Gastroesophageal sphincter (tissue), 4 donors: ENCODE measurements around the gene FCRL5. TPM values are rescaled to one million over a fixed set of nuclear protein-coding genes. Genes with fewer than 3 reads are reported as not detected.

Experiments
- ATAC-seq: fragments of 150-250 bp; one replicate; pipeline ENCODE4 v1.9.1; 2016; ENCODE audit warnings: mild to moderate bottlenecking, moderate library complexity
- H3K27ac ChIP-seq, 4 donors: fragments of 200-600 bp; sonication (generic) in 3 of 4; 1 replicate in 3 of 4; 2 replicates in 1 of 4; pipeline ENCODE4 v1.5.1; 2016 to 2019
- H3K27me3 ChIP-seq: fragments of 200-600 bp; sonication (generic); one replicate; pipeline ENCODE4 v1.5.1; 2019
- H3K36me3 ChIP-seq, 2 donors: fragments of 200-600 bp; sonication (generic); one replicate each; pipeline ENCODE4 v1.5.1; 2019; ENCODE audit warnings: control low read depth in 1 of 2
- H3K4me1 ChIP-seq, 3 donors: fragments of 200-600 bp; sonication (generic); 1 replicate in 2 of 3; 2 replicates in 1 of 3; pipeline ENCODE4 v1.5.1; 2016 to 2019; ENCODE audit warnings: control low read depth in 2 of 3
- H3K4me3 ChIP-seq, 2 donors: fragments of 200-600 bp; sonication (generic); one replicate each; pipeline ENCODE4 v1.5.1; 2019; ENCODE audit warnings: mild to moderate bottlenecking in 1 of 2, moderate library complexity in 1 of 2
- H3K9me3 ChIP-seq, 3 donors: fragments of 200-600 bp; sonication (generic); one replicate each; pipeline ENCODE4 v1.5.1; 2017 to 2019; ENCODE audit warnings: control low read depth in 2 of 3
- EP300 ChIP-seq: sonication (generic); formaldehyde crosslinking; IDR thresholded peaks from one replicate; pipeline ENCODE4 v1.6.1; 2017; ENCODE audit warnings: antibody characterized with exemption, mild to moderate bottlenecking
- POLR2A ChIP-seq, 2 donors: fragments of 450-650 bp; IDR thresholded peaks; one replicate each; pipeline ENCODE4 v1.6.1; 2017; ENCODE audit warnings: antibody characterized with exemption in 2 of 2, mild to moderate bottlenecking in 2 of 2, moderate library complexity in 1 of 2
- POLR2AphosphoS5 ChIP-seq: sonication (generic); formaldehyde crosslinking; IDR thresholded peaks from one replicate; pipeline ENCODE4 v1.6.1; 2017; ENCODE audit warnings: antibody characterized with exemption
- WGBS, 2 donors: methylation state at CpG; one replicate each; pipeline ENCODE4 v1.1.5; 2018; ENCODE audit warnings: low coverage in 1 of 2; 5-methylcytosine and 5-hydroxymethylcytosine counted together
- total RNA-seq, 4 donors: library from RNA; depleted of rRNA; stranded (reverse); fragments of >200 nt; gene quantifications; one replicate each; pipeline ENCODE4 v1.1.0, GENCODE V29; 2016
- TF ChIP-seq, protein P1 (sequence below), 4 experiments: fragments of 200-600 bp in 2 of 4; fragments of 450-650 bp in 2 of 4; sonication (generic) in 1 of 4; IDR thresholded peaks; one replicate each; pipeline ENCODE4 v1.5.1; 2017 to 2019; ENCODE audit warnings: antibody characterized with exemption in 4 of 4, mild to moderate bottlenecking in 2 of 4, moderate library complexity in 2 of 4

FCRL5 gene
- total RNA-seq, 4 donors from 2014 or later = 0.05 to 0.13 TPM; not detected in 2

DNA sequence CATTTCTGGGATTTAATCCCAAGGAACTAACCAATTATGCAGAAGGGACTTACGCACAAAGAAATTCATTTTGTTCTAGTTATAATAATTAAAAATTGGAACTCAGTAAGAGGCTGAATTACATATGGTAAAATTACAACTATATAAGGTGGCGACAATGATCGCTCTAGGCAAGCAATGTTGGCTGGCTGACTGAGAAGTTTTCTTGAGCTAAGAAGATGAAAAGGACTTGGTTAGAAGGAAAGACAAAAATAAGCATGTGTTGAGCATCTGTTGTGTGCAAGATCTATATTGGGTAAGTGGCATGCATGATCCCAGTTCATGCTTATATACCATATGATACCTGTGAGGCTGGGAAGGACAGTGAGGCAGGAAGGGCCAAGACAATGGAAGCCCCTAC is 80.8 kb downstream of the FCRL5 start:
- ATAC-seq = no peak
- H3K4me3 ChIP-seq = no peak overlapping the region
- H3K27ac ChIP-seq = no peak overlapping the region
- H3K27me3 ChIP-seq = peaks cover 10% of the 10 kb centered on the region
- peaks cover 0 to 18% (median 0%) of the 10 kb centered on the region in 3 donors for H3K9me3 ChIP-seq
- H3K4me1 ChIP-seq = no peaks in the 10 kb centered on the region
- 94 to 97% methylated on average over 2 to 3 of the region's 3 CpGs for WGBS, 2 donors
- H3K36me3 ChIP-seq = no peaks in the 10 kb centered on the region
- TF ChIP-seq, protein P1, sequence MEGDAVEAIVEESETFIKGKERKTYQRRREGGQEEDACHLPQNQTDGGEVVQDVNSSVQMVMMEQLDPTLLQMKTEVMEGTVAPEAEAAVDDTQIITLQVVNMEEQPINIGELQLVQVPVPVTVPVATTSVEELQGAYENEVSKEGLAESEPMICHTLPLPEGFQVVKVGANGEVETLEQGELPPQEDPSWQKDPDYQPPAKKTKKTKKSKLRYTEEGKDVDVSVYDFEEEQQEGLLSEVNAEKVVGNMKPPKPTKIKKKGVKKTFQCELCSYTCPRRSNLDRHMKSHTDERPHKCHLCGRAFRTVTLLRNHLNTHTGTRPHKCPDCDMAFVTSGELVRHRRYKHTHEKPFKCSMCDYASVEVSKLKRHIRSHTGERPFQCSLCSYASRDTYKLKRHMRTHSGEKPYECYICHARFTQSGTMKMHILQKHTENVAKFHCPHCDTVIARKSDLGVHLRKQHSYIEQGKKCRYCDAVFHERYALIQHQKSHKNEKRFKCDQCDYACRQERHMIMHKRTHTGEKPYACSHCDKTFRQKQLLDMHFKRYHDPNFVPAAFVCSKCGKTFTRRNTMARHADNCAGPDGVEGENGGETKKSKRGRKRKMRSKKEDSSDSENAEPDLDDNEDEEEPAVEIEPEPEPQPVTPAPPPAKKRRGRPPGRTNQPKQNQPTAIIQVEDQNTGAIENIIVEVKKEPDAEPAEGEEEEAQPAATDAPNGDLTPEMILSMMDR (IDR thresholded peaks at IDR 0.05) = no peak
- TF ChIP-seq POLR2AphosphoS5 (no peak), POLR2A (IDR thresholded peaks at IDR 0.05) (no peak), EP300 (no peak)

DNA sequence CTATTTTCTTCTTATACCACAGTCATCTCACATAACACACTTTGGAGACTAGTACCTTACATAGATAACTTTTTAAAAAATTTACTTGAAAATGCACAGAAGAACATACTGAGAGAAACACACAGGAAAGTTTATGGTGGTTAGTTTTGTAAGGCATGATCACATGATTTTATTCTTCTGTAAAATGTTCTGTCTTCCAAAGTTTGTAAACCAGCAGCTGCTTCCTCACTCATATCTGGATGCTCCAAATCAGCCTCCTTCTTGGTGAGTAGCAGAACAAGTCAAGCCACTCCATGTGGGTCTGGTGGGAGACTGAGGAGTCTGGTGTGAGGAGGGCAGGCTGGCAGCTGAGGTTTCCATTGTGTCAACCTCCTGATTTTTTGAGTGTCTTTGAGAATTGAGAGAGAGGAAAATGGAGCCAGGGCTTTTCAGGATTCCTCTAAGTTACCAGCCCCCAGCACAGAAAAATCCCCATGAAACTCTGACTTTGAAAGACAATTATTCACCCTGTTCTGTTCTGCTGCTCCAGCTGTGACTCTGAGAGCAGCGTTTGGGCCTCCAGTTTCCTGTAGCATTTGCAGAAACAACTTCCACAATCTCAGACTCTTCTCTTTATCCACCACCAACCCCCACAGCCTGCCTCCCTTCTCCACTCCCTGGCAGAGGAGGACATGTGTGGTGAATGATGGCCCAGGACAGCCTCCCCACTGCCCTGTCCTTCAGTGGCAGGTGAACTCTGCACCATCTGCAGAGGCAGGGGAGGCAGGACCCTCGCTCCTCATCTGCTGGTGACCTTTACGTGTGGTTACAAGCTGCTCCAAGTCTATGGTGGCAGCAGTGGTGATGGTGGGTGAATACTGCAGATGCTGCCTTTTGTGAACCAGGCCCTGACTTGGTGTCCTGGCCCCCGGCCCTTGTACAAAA is 82.3 kb downstream of the FCRL5 start:
- Histone ChIP-seq H3K9me3 (peaks cover 0 to 3% (median 0%) of the 10 kb centered on the region in 3 donors), H3K4me3 (no peak overlapping the region), H3K27ac (no peak overlapping the region), H3K27me3 (peaks cover 9% of the 10 kb centered on the region), H3K4me1 (no peaks in the 10 kb centered on the region), H3K36me3 (no peaks in the 10 kb centered on the region)
- TF ChIP-seq POLR2AphosphoS5 (no peak), POLR2A (IDR thresholded peaks at IDR 0.05) (no peak), EP300 (no peak)
- TF ChIP-seq, protein P1 (IDR thresholded peaks at IDR 0.05) = no peak
- 20% methylated on average over 1 of the region's 4 CpGs for WGBS, 2 donors
- ATAC-seq = no peak

DNA sequence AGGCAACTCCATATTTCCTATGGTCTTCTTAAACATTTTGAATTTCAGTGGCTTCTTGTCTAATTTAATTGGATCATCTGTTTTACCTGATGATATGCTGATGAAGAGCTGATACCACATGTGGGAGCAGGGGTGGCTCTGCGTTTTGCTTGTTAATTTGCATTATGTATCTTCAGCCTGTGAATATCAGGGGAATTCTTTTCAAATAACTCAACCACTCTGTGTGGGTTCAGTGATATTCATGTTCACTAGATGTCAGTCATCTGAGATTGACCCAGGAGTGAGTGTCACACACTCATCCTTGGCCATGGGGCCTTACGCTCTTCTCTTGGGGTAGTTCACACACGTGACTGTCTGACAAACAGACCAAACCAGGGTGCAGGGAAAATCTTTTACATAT is 83.0 kb downstream of the FCRL5 start:
- Histone ChIP-seq H3K4me3 (no peak overlapping the region), H3K4me1 (no peaks in the 10 kb centered on the region), H3K36me3 (no peaks in the 10 kb centered on the region), H3K27me3 (peaks cover 3% of the 10 kb centered on the region), H3K9me3 (no peaks in the 10 kb centered on the region), H3K27ac (no peak overlapping the region)
- ATAC-seq = no peak
- 85 to 89% methylated on average over 3 of the region's 3 CpGs for WGBS, 2 donors
- TF ChIP-seq EP300 = no peak
- no peak for TF ChIP-seq POLR2A (IDR thresholded peaks at IDR 0.05)
- TF ChIP-seq POLR2AphosphoS5 = no peak
- TF ChIP-seq, protein P1 (IDR thresholded peaks at IDR 0.05) = no peak

DNA sequence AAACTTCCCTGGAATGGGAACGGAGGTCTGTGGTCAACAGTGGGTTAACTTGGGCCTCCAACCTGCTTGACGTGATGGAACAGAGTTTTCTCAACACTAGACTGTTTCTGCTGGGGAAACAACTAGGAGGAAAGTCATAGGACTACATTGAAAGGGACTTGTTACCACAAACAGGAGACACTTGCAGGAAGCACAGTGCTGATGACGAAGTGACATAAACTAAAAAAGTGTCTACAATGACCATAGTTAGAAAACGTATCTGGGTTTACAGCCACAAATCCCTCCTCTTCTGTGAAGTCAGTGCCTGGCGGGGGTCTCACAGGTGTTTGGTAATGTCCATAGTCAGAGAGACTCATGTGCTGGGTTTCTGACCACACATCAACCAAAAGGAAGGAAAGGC is 86.3 kb downstream of the FCRL5 start:
- Histone ChIP-seq H3K36me3 (no peaks in the 10 kb centered on the region), H3K9me3 (no peaks in the 10 kb centered on the region), H3K4me1 (no peaks in the 10 kb centered on the region), H3K27me3 (no peaks in the 10 kb centered on the region), H3K4me3 (no peak overlapping the region), H3K27ac (no peak overlapping the region)
- 60 to 66% methylated on average over 4 to 5 of the region's 5 CpGs for WGBS, 2 donors
- no peak for ATAC-seq
- TF ChIP-seq POLR2A (IDR thresholded peaks at IDR 0.05) = no peak
- TF ChIP-seq, protein P1 (IDR thresholded peaks at IDR 0.05) = no peak
- no peak for TF ChIP-seq POLR2AphosphoS5
- no peak for TF ChIP-seq EP300

Other genes starting within 250 kb of the FCRL5 start
- gene FCRL4, start 45.6 kb upstream of the FCRL5 start, total RNA-seq = under 1 TPM in 1 of 4 donors, not detected in 3; 0.35 TPM
- gene FCRL3, start 148.3 kb upstream of the FCRL5 start, total RNA-seq = under 1 TPM in 2 of 4 donors, not detected in 2; 0.12 to 0.35 TPM
- under 1 TPM in 1 of 4 donors, not detected in 3; 0.27 TPM for gene FCRL2, start 224.6 kb upstream of the FCRL5 start, total RNA-seq